Rectal smooth muscle tissue (tissue), 1 donor: ENCODE results near the gene WHAMM.
"Not testable (repeated sequence)": the region's sequence is repeated elsewhere in the genome, so short reads cannot be mapped to it uniquely, and the experiment has no call there.

Experiments
- H3K27ac ChIP-seq: one replicate; pipeline ENCODE4 v1.7.0; 2013; ENCODE audit warnings: low read depth, low read length, inconsistent platforms
- H3K27me3 ChIP-seq: one replicate; pipeline ENCODE4 v1.7.0; 2013; ENCODE audit warnings: low read length; ENCODE audit not compliant: control insufficient read depth, insufficient read depth
- H3K36me3 ChIP-seq: one replicate; pipeline ENCODE4 v1.7.0; 2013; ENCODE audit warnings: low read length; ENCODE audit not compliant: control insufficient read depth, insufficient read depth
- H3K4me1 ChIP-seq: one replicate; pipeline ENCODE4 v1.7.0; 2013; ENCODE audit warnings: low read length; ENCODE audit not compliant: control insufficient read depth, insufficient read depth
- H3K4me3 ChIP-seq: one replicate; pipeline ENCODE4 v1.7.0; 2013; ENCODE audit warnings: low read length
- H3K9ac ChIP-seq: one replicate; pipeline ENCODE4 v1.7.0; 2013; ENCODE audit warnings: low read length

WHAMM gene

GRCh38 chr15:82809308-82810060, at the start of gene WHAMM:
WHAMM (plus strand) TSS chr15:82809628; CDS start chr15:82809727, 99 bp downstream.
- peak within 1 kb of the TSS; percentile 99 for H3K27ac ChIP-seq
- H3K4me1 ChIP-seq = peaks cover 17% of the 10 kb centered on the region
- no peaks in the 10 kb centered on the region for H3K36me3 ChIP-seq
- H3K9ac ChIP-seq = peak within 1 kb of the TSS; percentile 96
- H3K27me3 ChIP-seq = no peaks in the 10 kb centered on the region
- H3K4me3 ChIP-seq = peak within 1 kb of the TSS; percentile 98

DNA sequence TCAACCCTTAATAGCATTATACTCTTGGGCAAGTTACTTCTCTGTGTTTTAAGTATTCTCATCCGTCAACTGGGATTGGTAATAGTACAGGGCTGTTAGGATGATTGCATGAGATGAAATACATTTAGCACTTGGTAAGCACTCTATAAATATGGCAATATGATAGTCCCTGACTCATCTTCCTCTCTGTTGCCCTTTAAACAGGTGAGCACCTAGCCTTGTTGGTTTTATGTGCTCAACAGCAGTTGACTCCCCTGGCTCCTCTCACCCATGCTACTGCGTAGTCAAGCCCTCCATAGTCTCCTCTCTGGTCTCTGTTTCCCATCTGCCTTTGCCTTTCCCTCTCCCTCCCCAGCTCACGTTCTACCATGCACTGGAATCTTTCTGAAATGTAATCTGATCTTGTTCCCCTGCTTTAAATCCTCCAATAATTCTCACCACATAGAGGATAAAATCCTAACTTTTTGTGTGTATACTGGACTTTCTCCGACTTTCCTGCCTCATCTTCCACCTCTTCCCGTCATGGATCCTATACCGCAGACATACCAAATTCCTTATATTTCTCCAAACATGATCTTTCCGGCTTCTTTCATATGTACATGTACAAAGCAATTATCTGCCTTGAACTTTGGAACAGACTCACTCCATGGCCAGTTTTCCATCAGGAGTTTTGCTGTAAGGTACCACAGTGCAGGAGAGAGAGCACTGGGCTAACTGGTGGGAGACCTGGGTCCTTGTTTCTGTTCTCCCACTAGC, 45.9 kb upstream of the WHAMM start:
- Histone ChIP-seq H3K27me3 (no peaks in the 10 kb centered on the region), H3K4me3 (no peak overlapping the region), H3K27ac (no peak overlapping the region), H3K9ac (no peak overlapping the region), H3K4me1 (no peaks in the 10 kb centered on the region), H3K36me3 (peaks cover 7% of the 10 kb centered on the region)

- no peaks in the 10 kb centered on the region for H3K27me3 ChIP-seq
- H3K36me3 ChIP-seq = peaks cover 2% of the 10 kb centered on the region
- no peaks in the 10 kb centered on the region for H3K4me1 ChIP-seq
- H3K27ac ChIP-seq = no peak overlapping the region
- no peak overlapping the region for H3K4me3 ChIP-seq
- H3K9ac ChIP-seq = no peak overlapping the region
These were observed 45.3 kb upstream of the WHAMM start for GRCh38 chr15:82764117-82764490.

DNA sequence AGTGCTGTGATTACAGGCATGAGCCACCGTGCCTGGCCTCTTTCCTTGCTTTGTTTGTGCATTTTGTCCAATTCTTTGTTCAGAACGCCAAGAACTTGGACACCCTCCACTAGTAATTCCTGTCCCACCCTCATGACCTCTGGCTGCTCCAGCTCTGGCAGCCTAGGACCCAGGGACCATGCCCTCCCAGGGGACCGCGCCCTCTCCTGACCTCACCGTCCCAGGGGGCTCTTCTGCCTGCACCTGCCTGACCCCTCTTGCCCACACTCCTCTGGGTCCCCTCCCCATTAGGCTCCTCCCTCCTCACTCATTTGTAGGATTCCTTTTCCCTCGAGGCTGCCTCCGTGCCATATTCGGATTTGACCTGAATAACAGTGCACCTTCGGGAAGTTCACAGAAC, 44.7 kb upstream of the WHAMM start:
- Histone ChIP-seq H3K4me1 (no peaks in the 10 kb centered on the region), H3K27me3 (no peaks in the 10 kb centered on the region), H3K36me3 (no peaks in the 10 kb centered on the region), H3K4me3 (no peak overlapping the region), H3K9ac (no peak overlapping the region), H3K27ac (no peak overlapping the region)

DNA sequence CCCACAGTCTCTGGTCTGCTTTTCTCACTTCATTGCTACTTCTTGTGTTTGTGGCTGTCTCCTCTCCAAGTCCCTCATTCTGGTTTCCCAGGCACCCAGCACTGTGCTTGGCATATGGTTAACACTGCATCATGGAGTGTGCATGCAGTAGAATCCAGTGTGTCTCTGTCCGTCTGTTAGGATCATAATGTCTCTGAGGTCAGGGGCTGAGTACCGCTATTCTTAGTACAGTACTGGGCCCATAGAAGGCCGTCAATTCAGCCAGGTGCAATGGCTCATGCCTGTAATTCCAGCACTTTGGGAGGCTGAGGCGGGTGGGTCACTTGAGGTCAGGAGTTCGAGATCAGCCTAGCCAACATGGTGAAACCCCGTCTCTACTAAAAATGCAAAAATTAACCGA, 43.2 kb upstream of the WHAMM start:
- H3K9ac ChIP-seq, H3K36me3 ChIP-seq, H3K27me3 ChIP-seq, H3K4me1 ChIP-seq, H3K4me3 ChIP-seq, H3K27ac ChIP-seq: not testable (repeated sequence)

- Histone ChIP-seq H3K4me3 (no peak overlapping the region), H3K27me3 (no peaks in the 10 kb centered on the region), H3K4me1 (no peaks in the 10 kb centered on the region), H3K36me3 (no peaks in the 10 kb centered on the region), H3K9ac (no peak overlapping the region), H3K27ac (no peak overlapping the region)
These were observed 42.1 kb upstream of the WHAMM start for GRCh38 chr15:82767163-82767829.

GRCh38 chr15:82768414-82769054, 40.9 kb upstream of the WHAMM start:
- Histone ChIP-seq H3K27me3 (no peaks in the 10 kb centered on the region), H3K36me3 (no peaks in the 10 kb centered on the region), H3K27ac (no peak overlapping the region), H3K4me1 (no peaks in the 10 kb centered on the region), H3K4me3 (no peak overlapping the region), H3K9ac (no peak overlapping the region)

- Histone ChIP-seq H3K27ac (no peak overlapping the region), H3K36me3 (no peaks in the 10 kb centered on the region), H3K4me3 (no peak overlapping the region), H3K4me1 (no peaks in the 10 kb centered on the region), H3K9ac (no peak overlapping the region), H3K27me3 (no peaks in the 10 kb centered on the region)
These were observed 37.4 kb upstream of the WHAMM start for GRCh38 chr15:82771789-82772607.

DNA sequence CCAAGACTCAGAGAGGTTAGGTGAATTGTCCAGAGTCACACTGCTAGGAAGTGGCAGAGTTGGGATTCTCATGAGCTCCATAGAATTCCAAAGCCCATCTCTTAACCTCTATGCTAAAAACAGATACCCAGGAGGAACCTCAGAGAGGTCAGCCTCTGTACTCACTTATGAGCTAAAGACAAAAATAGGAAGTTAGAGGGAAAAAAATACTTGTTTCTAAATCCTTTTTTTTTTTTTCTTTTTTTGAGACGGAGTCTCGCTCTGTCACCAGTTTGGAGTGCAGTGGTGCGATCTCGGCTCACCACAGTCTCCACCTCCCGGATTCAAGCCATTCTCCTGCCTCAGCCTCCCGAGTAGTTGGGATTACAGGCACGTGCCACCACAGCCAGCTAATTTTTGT, 34.9 kb upstream of the WHAMM start:
- H3K9ac ChIP-seq = no peak overlapping the region
- no peak overlapping the region for H3K27ac ChIP-seq
- no peaks in the 10 kb centered on the region for H3K4me1 ChIP-seq
- H3K4me3 ChIP-seq = no peak overlapping the region
- no peaks in the 10 kb centered on the region for H3K36me3 ChIP-seq
- no peaks in the 10 kb centered on the region for H3K27me3 ChIP-seq

DNA sequence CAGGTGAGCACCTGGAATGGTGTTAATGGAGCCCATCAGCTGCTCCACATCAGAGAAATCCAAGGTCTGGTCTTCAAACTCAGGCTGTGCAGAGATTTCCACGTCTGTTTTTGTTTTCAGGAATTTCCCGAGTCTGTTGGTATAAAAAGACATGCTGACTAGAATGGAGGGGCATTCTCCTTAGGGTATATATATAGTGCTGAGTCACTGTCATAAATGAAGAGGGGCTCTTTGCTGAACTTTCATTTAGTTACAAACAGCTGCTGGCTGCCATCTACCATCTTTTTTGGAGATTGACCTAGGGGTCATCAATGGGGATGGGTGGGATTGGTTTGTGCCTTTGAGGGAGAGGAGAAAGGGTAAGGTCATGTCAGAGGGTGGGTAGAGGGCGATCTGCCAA, 30.7 kb upstream of the WHAMM start:
- Histone ChIP-seq H3K9ac (no peak overlapping the region), H3K36me3 (no peaks in the 10 kb centered on the region), H3K27me3 (no peaks in the 10 kb centered on the region), H3K27ac (no peak overlapping the region), H3K4me1 (no peaks in the 10 kb centered on the region), H3K4me3 (no peak overlapping the region)

DNA sequence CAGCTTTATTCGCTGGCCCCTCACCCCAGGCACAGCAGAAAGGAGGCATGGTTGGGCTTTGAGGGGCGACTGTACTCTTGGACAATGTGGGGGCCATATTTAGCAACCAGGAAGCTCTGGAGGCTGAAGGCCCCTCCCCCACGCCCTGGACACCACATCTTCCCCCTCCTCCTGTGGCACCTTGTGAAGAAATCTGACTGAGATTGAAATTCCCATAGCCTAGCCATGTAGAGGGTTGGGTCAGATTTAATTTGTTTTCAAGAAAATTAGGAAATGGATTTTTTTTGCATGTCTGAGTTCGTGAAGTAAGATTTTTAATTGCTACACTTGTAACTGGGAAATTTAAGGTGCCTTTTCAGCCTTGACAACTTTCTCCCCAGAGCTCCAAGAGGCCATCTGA, 28.1 kb upstream of the WHAMM start:
- H3K4me1 ChIP-seq = no peaks in the 10 kb centered on the region
- H3K27ac ChIP-seq = no peak overlapping the region
- H3K36me3 ChIP-seq = no peaks in the 10 kb centered on the region
- H3K9ac ChIP-seq = no peak overlapping the region
- no peak overlapping the region for H3K4me3 ChIP-seq
- no peaks in the 10 kb centered on the region for H3K27me3 ChIP-seq

GRCh38 chr15:82788496-82788895, 20.9 kb upstream of the WHAMM start:
- Histone ChIP-seq H3K36me3 (no peaks in the 10 kb centered on the region), H3K27ac (no peak overlapping the region), H3K27me3 (no peaks in the 10 kb centered on the region), H3K9ac (no peak overlapping the region), H3K4me1 (no peaks in the 10 kb centered on the region), H3K4me3 (no peak overlapping the region)
